Measurements from ENCODE around the gene ANKRD60.

ANKRD60 gene

DNA sequence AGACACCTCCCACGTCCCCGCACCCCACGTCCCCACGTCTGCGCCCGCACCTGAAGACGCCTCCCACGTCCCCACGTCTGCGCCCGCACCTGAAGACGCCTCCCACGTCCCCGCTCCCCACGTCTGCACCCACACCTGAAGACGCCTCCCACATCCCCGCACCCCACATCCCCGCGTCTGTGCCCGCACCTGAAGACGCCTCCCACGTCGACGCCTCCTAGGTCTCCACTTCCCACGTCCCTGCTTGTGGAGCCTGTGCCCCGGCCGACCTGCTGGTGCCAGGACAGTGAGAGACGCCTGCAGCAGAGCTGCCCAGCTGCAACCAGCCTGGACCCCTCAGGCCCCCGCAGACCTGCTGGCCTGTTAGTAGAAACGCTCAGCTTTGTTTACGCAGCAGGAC is 22.6 kb downstream of the ANKRD60 start:
- ChIA-PET POLR2A (no interaction called here), CTCF (interaction anchor here (1.1 to 8.2 kb wide), 4 partner anchors 11 to 693 kb away, joined by 3 to 270 read pairs (median 63); no protein-coding TSS in a partner anchor)
- TF ChIP-seq, protein P1, sequence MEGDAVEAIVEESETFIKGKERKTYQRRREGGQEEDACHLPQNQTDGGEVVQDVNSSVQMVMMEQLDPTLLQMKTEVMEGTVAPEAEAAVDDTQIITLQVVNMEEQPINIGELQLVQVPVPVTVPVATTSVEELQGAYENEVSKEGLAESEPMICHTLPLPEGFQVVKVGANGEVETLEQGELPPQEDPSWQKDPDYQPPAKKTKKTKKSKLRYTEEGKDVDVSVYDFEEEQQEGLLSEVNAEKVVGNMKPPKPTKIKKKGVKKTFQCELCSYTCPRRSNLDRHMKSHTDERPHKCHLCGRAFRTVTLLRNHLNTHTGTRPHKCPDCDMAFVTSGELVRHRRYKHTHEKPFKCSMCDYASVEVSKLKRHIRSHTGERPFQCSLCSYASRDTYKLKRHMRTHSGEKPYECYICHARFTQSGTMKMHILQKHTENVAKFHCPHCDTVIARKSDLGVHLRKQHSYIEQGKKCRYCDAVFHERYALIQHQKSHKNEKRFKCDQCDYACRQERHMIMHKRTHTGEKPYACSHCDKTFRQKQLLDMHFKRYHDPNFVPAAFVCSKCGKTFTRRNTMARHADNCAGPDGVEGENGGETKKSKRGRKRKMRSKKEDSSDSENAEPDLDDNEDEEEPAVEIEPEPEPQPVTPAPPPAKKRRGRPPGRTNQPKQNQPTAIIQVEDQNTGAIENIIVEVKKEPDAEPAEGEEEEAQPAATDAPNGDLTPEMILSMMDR (IDR thresholded peaks at IDR 0.05; ENCODE audit: insufficient read depth, low read length, missing control alignments) = no peak
- no peak overlapping the region for H3K4me3 ChIP-seq (ENCODE audit: low read depth, low read length)
- DNase-seq (ENCODE audit: low read depth, low spot score) = no peak

DNA sequence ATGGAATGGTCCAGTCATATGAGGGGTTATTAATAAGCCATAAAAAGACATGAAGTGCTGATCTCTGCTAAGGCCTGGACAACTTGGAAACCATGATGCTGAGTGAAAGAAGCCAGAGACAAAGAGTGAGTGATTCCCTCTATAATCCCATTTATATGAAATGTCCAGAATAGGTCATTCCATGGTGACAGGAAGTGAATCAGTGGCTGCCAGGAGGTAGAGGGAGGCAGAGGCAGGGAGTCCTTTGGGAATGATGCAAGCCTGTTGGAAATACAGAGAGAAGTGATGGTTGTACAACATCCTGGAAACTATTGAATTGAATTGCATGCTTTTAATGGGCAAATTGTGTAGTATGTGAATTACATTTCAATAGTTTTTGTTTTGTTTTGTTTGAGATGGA is 26.4 kb downstream of the ANKRD60 start:
- POLR2A ChIA-PET = no interaction called here
- CTCF ChIA-PET = interaction anchor here (1.2 to 3.7 kb wide), 2 partner anchors 11 to 604 kb away, joined by 3 to 25 read pairs; no protein-coding TSS in a partner anchor
- H3K4me3 ChIP-seq (ENCODE audit: low read depth, low read length) = no peak overlapping the region
- TF ChIP-seq, protein P1 (IDR thresholded peaks at IDR 0.05; ENCODE audit: insufficient read depth, low read length, missing control alignments) = no peak
- DNase-seq (ENCODE audit: low read depth, low spot score) = no peak

DNA sequence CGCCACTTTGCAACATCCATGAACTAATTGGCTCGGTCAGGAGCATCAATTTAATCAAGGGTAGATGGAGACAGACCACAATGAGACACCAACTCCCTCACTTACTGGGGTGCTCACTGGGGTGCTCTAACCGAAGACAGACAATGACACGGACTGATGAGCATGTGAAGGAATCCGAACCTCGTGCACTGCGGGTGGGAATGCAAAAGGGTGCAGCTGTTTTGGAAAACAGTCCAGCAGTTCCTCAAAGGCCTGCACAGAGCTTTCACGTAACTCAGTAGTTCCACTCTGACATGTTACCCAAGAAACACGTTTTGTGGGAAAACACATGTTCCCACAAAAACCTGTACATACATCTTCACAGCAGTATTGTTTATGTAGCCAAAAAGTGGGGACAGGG is 26.8 kb downstream of the ANKRD60 start:
- no peak overlapping the region for H3K4me3 ChIP-seq (ENCODE audit: low read depth, low read length)
- TF ChIP-seq, protein P1 (IDR thresholded peaks at IDR 0.05; ENCODE audit: insufficient read depth, low read length, missing control alignments) = no peak
- POLR2A ChIA-PET = no interaction called here
- DNase-seq (ENCODE audit: low read depth, low spot score) = no peak
- CTCF ChIA-PET = interaction anchor here (1.2 to 3.7 kb wide), 3 partner anchors 9 to 604 kb away, joined by 3 to 25 read pairs (median 13); no protein-coding TSS in a partner anchor

DNA sequence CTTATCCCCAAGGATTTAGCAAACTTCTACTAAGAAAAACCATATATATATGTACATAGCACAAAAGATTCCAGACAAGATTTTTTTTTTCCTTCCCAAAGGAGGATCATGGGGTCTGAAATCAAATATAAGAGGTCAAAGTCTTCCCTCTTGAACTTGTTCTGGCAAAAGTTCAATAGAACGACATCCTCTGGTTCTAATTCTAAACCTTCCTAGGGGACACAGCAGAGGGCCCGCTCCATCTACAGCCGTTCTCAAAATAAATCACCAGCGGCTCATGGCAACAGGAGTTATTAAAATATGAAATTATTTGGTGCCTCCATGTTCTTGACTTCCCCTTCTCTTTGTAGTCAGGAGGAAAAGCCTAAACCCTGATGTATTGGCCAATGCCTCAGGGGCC is 29.0 kb downstream of the ANKRD60 start:
- TF ChIP-seq, protein P1 (IDR thresholded peaks at IDR 0.05; ENCODE audit: insufficient read depth, low read length, missing control alignments) = no peak
- ChIA-PET POLR2A (no interaction called here), CTCF (interaction anchor here (1.0 to 2.4 kb wide), 3 partner anchors 11 to 601 kb away, joined by 3 to 13 read pairs (median 3); no protein-coding TSS in a partner anchor)
- H3K4me3 ChIP-seq (ENCODE audit: low read depth, low read length) = no peak overlapping the region
- DNase-seq (ENCODE audit: low read depth, low spot score) = no peak

DNA sequence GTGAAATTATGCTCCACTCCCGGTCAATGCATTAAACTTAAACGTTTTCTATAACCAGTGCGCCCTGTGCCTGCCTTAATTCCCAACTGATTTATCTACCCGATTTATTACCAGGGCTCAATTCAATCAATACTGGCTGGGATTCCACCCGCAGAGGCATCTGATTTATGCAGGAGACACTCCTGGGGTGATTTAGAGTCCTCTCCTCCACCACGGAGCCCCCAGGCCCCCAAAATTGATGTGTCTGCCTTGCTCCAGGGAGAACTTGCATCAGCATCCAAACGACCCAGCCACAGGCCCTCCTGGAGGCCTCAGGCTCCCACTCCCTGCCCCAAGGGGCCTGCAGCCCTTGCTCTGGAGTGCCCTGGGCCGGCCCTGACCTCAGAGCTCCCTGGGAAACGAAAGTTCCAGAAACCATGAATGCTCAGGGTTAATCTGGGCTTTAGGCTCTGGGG is 29.5 kb downstream of the ANKRD60 start:
- TF ChIP-seq, protein P1 (IDR thresholded peaks at IDR 0.05; ENCODE audit: insufficient read depth, low read length, missing control alignments) = no peak
- ChIA-PET POLR2A (no interaction called here), CTCF (interaction anchor here (1.0 to 1.6 kb wide), 2 partner anchors 18 to 600 kb away, joined by 3 read pairs; no protein-coding TSS in a partner anchor)
- no peak for DNase-seq (ENCODE audit: low read depth, low spot score)
- no peak overlapping the region for H3K4me3 ChIP-seq (ENCODE audit: low read depth, low read length)

DNA sequence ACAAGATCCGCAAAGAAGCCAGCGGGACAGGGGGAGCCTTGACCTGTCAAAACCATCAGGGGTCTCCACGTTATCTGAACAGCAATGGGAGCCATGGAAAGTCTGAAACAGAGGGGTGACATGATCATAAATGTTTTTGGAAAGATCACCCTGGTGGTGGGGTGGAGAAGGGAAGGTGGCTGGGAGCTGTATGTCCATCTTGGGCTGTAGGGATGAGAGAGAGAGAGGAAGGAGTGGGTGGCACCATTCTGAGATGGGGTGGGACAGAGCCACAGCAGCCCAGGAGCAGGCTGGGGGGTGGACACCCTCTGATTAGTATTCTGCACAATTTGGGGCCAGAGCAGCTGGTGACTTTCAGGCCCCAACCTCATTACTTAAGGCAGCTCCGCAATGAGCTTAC is 30.1 kb downstream of the ANKRD60 start:
- TF ChIP-seq, protein P1 (IDR thresholded peaks at IDR 0.05; ENCODE audit: insufficient read depth, low read length, missing control alignments) = no peak
- DNase-seq (ENCODE audit: low read depth, low spot score) = no peak
- H3K4me3 ChIP-seq (ENCODE audit: low read depth, low read length) = no peak overlapping the region
- ChIA-PET CTCF (interaction anchor here (1.4 kb wide), 1 partner anchor 603 kb away, joined by 5 read pairs; no protein-coding TSS in a partner anchor), POLR2A (no interaction called here)
